HG02678 (cell line): Measurements from ENCODE around the gene BRCA1.

Source experiments
- ATAC-seq: cut with Tn5 transposase; IDR thresholded peaks from one replicate; pipeline ENCODE4 v1.9.1; 2021; ENCODE audit warnings: mild to moderate bottlenecking, moderate library complexity; ENCODE audit not compliant: unreplicated experiment

The BRCA1 gene

DNA sequence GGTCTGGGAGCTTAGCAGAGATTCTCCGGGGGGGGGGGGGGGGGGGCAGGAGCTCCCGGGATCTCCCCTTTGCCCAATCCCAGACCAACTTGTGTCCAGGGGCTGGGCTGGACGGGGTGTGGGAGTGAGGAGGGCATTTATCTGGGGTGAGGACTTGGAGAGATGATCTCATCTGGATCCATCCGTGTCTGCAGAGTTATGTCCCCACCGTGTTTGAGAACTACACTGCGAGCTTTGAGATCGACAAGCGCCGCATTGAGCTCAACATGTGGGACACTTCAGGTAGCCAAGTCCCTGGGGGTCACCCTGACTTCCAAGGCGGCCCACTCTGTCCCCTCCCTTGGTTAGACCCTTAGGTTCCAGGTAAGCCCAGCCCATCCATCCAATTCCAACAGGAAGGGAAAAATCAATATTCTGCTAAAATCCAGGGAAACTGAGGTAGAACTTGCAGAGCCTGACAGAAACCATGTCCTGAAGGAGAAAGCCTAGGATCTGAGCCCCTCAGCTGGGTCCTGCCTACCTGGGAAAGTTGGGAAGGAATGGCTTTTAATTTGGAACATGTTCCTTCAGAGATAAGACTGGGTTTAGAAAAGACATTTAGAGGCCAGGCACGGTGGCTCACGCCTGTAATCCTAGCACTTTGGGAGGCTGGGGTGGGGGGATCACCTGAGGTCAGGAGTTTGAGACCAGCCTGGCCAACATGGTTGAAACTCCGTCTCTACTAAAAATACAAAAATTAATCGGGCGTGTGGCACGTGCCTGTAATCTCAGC is 99.2 kb downstream of the BRCA1 start:
- no peak for ATAC-seq

DNA sequence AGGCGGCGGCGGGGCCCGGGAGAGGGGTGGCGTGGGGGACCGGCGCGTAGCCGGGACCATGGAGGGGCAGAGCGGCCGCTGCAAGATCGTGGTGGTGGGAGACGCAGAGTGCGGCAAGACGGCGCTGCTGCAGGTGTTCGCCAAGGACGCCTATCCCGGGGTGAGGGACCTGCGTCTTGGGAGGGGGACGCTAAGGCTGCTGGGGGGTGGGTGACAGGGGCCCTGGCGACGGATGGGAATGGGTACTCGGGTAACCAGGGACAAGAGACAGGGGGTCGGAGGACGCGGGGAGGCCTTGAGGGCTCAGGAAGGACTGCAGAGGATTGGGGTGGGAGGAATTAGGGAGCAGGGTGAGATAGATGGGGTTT is 99.9 kb downstream of the BRCA1 start:
- no peak for ATAC-seq

DNA sequence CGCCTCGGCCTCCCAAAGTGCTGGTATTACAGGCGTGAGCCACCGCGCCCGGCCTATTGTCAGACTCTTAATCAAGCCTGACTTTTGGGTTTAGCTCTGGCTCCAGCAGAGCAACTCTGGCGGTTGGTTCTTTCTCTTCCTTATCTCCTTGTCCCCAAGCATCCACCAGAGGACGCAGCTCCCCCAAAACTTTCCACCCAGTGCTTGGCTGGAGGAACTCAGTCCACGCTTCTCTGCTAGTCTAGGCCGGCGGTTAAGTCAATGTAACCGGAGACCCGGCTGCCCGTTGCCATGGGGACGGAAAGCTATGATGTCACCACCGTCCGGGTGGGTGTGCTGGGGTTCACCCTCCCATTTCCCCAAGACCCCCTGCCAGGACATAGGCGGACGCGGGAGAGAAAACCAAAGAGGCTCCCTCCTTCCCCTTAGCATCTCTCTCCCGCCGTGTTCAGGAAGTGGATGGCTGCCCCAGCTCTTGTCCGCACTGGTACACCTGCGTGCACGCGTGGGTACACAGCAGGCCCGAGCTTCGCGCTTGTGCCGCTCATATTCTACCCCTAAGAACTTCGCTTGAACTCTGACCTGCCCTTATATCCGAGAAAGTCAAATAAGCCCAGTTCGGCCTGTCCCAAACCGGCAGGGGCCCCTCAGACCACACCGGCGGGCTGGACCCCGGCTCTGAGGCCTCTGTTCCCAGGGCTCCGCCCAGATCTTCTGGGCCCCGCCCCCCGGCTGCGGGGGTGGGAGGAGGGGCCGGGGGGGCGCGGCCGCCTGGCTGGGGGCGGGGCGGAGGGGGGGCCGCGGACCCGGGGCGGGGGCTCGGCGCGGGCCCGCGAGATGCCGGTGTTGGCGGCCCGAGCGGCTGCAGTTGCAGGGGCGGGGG is 100.5 kb downstream of the BRCA1 start, which contains the start of gene RND2:
TSS of gene RND2 (plus strand) at position 825 of the 883 bp plus-strand sequence. CDS start 117 bp downstream, outside the sequence.
- no peak for ATAC-seq

DNA sequence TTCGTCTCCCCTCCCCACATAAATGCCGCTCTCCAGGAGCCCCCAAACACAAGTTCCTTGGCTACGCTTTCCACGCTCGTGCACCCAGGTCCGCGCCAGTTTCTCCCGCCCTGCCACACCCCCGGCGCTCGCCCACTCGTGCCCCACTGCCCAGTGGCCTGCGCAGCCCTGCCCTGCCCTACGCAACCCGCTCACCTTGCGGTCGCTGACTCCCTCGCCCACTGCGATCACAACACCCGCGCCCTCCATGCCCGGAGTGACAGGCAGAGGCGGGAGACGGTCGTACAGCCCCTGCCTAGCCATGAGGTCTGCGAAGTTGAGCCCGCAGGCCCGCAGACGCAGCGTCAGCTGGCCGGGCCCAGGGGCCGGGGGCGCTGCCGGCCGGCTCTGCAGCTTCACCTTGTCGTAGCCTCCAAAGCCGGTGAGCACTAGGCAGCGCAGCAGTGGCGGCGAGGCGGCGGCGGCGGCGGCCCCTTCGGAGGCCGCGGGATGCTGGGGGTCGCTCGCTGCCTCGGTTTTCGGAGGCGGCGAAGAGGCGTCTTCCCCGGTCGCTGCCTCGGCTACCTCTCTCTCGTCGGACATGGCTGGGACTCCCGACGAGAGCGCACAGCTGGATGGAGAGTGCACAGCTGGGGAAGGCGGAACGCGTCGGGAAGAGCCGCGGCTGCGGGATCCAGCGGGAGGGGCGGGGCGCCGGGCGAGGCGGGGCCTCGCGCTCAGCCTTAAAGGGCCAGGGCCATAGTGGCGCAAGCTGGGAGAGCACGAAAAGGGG is 103.2 kb downstream of the BRCA1 start, which contains the start of gene VAT1:
TSS of gene VAT1 (minus strand) at position 645 of the 772 bp plus-strand sequence. CDS start at position 582, 63 bp downstream.
- ATAC-seq: peak; percentile 49

DNA sequence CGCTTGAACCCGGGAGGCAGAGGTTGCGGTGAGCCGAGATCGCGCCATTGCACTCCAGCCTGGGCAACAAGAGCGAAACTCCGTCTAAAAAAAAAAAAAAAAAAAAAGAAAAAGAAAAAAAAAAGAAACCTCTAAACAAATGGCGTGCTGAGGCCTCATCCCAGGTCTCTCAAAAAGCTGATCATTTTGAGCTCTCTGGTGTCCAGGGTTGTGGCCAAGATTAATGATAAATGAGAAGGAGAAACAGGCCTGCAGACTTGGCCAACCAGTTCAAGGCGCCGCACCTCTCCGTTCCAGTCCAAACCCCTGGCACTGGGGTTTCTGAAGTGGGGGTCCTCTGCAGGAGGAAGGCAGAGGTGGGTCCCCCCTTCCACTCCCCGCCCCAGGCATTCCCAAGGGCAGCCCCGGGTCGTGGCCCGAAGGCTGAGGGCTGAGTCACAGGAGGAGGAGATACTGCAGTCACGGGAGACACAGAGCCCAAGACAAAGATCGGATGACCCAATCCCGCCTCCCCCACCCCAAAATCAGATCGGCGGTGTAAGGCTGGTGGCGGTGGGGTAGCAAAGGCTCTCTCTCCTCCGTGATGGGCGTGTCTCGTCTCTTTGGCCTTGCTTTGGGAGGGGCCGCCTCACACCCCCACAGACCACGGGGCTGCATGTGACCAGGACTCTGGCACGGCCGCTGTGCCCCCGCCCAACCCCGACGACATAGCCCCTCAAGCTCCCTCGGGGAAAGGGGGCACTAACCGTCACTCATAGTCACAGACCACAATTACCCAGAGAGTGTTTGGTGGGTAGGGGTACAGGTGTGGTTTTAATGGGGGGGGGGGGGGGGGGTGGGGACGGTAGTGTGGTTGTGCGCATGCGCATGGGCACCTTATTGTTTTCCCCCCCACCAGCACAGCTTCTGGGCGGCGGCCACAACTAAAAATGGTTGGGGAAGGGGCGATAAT is 104.1 kb downstream of the BRCA1 start:
- no peak for ATAC-seq

DNA sequence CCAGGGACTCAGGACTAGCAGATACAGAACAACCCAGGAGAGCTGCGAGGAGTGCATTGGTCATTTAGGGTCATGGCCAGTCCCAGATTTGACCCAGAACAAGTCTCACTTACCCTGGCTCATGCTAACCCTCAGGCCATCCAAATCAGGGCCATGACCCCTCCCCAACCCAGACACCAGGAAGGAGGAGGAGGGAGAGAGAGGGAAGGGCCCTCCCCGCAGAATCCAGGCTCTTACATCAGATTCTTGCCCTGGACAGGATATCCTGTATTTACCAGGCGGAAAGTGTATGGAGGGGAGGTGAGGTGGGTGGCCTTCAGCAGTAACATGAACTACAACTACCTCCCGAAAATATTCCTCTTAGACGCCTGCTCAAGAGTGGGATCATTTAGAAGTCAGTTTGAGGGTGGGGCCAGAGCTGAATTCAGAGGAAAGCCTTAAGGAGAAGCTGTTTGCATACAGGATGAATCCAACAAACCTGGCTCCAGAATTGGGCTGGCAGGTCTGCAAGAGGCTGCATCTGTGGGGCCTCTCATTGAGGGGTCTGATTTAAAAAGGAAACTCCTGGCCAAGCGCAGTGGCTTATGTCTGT is 105.0 kb downstream of the BRCA1 start:
- ATAC-seq: no peak

DNA sequence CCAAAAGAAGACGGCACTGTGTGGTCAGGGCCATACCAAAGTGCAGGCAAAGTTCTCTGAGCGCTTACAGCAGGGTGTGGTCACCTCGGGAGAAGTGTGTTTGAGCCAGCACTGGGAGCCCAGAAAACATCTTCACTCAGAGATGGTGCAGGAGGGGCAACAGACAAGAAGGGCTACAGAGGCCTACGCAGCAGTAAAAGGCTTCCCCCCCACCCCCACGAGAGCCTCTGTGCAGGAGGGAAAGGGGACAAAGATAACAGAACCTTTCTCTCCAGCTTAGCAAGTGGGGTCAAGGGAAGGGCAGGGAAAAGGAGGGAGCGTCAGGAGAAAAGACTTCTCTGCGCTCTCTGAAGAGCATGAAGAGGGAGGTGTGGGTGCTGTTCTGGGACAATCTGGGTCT is 105.7 kb downstream of the BRCA1 start:
- ATAC-seq: no peak

DNA sequence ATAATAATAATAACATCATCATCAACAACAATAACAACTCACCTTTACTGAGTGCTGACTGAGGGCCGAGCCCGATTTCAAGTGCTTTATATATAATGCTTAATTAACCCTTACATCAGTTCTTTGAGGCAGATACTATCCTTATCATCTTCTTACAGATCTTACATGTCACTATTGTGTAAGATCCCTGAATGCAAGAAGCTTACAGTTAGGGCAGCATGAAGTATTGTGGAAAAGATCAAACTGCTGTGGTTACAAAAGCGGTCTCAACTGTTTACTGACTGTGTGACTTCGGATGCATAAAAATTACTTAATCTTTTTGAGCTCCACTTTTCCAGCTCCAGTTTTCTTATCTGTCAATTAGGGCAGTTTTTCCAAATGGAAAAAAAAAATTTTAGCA is 106.2 kb downstream of the BRCA1 start:
- ATAC-seq: no peak

DNA sequence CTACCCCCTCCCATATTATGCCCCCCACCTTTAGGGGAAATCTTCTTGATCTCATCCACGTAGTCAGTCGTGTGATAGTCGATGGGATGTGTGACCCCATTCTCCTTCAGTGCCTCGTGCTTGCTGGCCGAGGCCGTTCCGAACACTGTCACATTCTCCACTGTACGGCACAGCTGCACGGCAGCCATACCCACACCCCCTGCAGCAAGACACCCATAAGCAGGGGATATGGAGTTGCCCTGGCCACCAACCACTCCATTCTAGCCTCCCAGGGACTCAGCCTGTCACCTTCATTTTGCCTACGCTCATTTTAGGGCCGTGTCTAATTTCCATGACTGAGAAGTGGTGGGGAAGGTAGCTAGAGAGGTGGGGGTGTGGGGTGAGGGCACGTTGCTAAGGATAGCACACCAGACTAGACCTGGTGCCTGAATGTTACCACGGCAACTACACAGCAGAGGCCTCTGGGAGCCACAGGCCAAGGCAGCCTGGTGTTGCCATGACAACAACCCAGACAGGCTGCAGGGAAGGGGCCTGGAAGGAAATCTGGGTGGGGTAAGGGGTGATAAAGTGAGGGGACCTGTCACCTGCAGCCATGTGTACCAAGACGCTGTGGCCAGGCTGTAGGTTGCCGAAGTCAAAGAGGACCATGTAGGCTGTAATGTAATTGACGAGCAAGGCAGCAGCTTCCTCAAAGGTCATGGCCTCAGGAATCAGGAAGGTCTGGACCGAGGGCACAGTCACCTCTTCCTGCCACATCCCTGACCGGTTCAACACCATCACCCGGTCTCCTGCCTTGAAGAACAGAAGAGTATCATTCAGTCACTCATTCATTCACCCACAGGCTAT is 106.9 kb downstream of the BRCA1 start:
- no peak for ATAC-seq

DNA sequence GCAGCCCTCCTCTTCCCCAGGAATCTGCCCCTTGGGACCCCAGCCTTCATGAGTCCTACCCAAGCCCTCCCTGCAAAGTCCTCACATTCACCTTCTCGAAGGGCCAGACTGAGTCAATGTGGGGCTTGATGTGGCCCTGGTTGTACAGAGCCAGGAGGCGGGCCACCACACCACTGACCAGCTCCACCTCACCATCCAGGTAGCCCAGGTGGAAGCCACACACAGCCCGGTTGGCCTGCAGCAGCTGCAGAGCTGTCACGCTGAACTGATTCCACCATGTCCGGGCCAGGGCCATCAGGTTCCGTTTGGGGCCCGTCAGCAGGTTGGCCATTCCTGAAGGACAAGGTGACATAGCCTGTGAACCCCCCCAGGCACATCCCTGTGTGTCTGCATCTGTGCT is 108.9 kb downstream of the BRCA1 start:
- no peak for ATAC-seq

DNA sequence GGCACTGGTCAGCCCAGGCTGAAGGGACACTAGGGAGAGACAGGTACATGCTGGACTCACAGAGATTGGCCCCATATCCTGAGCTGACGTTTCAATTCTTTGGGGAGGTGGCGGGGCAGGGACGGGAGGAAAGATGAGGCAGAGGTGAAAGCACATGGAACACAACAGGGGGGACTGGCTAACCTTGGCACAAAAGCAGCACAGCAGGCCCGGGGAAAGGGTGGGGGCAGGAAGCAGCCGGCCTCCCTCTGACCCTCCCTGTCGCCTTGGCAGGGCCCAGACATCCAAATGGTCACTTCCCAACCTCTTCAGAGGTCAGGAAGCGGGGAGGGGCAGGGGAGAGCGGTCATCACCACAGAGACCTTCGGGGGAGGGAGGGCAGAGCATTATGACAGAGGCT is 109.6 kb downstream of the BRCA1 start:
- ATAC-seq: no peak

DNA sequence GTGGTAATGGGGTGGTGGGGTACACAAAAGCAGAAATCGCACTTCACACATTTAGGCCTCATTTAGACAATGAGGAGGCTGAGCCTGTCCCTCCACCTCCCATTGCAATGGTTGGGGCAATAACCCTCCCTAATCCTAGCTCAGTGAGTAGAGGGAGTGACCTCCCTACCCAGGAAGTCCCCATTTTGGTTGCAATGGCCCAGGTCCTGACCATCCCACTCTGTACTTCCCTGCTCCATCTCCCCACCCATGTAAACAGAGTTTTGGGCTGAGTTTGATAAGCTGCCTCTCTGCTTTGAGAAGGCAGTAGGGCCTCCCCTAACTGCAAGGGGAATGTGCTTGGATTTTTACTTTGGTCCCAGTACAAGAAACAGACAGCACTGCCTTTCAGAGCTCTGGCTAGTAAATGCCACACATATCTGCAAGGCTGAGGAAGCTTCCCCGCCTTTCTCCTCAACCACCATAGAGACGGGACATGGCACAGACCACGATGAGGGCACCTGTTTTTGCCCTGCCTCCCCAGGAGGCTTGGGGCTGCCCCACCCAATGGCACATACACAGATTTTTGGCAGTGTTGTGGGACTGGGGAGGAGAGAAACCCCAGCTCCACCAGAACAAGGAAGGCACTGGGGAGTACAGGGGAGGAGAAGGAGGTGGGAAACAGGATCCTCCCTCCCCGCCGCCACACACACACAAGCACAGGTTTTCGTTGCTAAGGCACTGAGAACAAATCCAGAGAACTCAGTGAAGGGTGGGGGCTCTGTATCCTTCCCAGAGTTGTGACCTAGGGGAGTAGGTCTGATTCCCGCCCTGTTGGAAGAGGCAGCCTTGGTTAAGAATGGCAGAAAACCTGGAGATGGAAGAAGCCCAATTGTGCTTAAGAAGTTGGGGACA is 110.3 kb downstream of the BRCA1 start:
- ATAC-seq: no peak

DNA sequence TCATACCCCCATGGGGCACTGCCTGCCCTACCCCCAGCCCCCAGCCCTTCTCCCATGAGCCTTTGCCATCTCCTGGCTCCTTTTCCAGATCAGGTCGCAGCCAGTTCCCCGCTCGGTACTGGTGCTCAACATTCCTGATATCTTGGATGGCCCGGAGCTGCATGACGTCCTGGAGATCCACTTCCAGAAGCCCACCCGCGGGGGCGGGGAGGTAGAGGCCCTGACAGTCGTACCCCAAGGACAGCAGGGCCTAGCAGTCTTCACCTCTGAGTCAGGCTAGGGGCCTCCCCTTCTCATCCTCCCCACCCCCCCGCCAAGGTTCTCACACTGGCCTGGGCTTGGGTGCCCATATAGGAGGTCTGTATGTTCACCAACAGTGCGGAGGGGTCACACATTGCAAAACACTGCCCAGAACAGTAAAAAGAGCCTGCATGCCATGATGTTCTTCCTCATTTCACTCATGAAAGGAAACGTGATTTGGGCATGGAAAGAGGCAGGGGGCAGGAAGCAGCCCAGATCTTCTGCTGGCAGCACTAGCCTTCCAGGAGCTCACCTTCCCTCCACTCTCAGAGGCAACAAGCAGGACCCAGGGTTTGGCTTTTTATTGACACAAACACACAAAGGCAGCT is 111.0 kb downstream of the BRCA1 start:
- ATAC-seq: no peak

DNA sequence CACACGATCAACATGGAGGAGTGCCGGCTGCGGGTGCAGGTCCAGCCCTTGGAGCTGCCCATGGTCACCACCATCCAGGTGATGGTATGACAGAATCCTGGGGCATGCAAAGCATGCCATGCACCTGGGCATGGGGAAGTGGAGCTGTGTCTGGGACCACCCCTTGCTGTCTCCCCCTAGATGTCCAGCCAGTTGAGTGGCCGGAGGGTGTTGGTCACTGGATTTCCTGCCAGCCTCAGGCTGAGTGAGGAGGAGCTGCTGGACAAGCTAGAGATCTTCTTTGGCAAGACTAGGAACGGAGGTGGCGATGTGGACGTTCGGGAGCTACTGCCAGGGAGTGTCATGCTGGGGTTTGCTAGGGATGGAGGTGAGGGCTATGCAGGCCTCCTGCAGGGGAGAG is 111.9 kb downstream of the BRCA1 start:
- ATAC-seq: no peak

DNA sequence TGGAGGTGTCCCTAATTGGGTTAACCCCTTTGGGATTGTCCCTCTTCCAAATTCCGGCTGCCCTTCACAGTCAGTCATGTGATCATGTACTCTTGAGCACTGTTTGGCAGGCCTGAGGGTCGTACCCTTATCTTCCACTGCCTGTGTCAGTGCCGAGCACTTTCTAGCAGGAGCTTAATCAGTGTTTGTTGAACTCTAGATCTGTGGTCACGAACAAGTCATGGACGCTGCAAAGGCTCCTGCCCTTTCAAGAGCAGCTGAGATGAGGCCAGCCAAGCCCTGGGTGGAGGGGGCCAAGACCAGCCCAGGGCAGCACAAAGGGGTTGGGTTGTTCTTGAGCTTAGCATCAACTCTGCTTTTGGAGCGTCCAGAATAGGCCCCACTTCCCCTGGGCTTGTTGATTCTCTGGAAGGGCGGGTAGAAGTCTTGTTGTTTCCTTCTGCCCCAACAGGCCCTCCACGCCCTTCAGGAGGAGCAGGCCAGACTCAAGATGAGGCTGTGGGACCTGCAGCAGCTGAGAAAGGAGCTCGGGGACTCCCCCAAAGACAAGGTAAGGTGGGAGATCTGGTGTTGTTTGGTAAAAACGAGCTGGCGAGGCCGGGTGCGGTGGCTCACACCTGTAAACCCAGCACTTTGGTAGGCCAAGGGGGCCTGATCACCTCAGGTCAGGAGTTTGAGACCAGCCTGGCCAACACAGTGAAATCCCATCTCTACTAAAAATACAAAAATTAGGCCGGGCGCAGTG is 113.3 kb downstream of the BRCA1 start:
- ATAC-seq: no peak

DNA sequence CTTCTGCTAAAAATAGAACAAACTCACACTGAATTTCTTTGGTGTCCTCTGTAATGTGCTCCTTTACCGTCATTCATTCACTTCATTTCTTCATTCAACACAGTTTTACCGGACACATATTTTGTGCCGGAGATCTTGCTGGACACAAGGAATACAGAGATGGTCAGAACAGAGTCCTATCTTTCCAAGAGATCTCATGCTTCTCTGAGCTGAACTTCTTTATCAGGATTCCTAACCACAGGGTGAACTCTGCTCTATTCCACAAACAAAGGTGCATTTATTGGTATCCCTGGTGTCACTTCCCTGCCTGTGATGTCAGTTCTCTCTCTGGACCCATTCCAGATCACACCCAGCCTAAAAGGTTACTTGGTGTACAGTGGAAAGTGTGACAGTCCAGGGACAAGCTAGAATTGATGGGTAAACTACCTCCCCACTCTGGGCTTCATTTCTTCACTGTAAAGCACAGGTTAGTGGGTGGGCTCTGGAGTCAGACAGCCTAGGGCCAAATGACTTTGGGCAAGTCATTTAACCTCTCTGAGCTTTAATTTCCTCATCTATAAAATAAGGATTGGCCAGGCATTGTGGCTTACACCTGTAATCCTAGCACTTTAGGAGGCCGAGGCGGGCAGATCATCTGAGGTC is 114.4 kb downstream of the BRCA1 start:
- no peak for ATAC-seq
